NCI-H2196 treated with DMSO at 0.1 percent for 48 hours (cell line): ENCODE measurements around the gene LINS1.

Source experiments
- DNase-seq: peaks from one replicate; lab custom pipeline; 2025; ENCODE audit not compliant: unreplicated experiment; lab: John Stamatoyannopoulos, UW

LINS1 gene

GRCh38 chr15:100560323-100560722, 41.7 kb downstream of the LINS1 start:
- DNase-seq: no peak

- no peak for DNase-seq
Measured at GRCh38 chr15:100559330-100559729, 42.7 kb downstream of the LINS1 start.

DNA sequence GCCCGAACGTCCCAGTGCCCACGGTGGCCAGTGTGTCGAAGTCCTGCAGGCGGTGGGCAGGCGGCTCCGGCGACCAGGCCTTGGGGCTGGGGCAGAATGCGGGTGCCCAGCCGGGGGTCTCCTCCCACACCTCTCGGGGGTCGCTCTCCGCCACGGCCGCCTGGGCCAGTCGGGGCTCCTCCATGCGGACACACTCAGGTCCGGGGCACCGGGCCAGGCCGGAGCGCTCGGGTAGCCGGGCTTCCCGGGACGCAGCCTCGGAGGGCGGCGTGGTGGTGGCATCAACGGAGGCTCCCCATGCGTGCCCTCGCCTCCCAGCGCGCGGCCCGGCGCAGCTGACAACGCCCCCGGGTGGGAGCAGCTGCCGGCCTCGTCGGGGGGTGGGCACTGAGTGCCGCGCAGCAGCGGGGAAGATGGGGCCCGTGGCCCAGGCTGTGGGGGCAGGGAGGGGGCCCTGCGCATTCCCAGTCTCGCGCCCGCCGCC, 43.2 kb downstream of the LINS1 start:
- DNase-seq: no peak

DNA sequence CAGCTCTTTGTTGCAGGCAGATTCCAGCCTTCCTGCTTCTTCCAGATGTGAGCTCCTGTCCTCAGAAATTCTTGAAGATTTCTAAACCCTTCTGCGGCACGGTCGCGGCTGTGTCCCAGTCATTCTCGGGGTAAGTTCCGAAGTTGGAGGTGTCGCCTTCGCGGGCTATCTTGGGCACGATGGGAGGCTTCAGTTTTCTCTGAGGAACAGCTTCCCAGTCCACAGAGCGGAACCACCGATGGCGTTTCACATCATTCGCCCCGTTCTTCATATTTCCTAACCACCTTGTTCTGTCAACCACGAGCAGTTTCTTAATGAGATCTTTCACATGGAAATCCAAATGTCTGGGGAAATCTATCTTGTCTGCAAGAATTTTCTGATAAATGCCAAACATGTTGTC, 48.5 kb downstream of the LINS1 start:
- no peak for DNase-seq

GRCh38 chr15:100547961-100548360, 54.0 kb downstream of the LINS1 start:
- no peak for DNase-seq

DNA sequence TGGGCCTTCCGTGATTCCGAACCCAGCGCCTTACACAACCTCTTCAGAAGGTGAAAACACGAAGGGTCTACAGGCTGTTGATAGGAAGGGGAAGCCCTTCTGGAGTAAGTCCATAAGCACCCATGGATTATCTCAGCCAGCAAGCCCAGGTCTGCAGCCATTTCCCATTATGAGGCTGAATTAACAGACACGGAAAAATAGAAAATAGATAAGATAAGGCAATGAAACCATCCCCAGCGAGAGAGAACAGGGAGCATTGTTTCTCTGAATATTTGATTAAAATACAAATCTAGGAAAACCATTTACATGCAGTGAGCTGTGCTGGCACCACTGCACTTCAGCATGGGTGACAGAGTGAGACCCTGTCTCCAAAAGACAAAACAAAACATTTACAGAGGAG, 57.0 kb downstream of the LINS1 start:
- no peak for DNase-seq

- no peak for DNase-seq
Measured at GRCh38 chr15:100544338-100544841, 57.6 kb downstream of the LINS1 start.

DNA sequence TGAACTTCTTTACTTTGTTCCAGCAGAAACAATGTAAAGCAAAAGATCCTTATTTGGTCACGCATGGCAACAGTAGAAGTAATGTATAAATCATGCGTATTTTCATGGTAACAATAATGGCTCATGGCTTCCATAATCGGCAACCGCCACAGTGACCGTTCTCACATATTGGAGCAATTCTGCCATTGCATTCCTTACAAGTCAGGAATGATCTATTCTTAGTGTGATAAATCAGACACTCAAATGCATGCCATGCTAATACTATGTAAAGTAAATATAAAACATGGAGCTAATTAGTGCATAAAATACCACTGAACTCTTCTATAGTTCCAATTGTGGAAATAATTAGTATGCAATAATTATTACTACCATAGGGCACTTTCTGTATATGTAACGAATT, 59.7 kb downstream of the LINS1 start:
- DNase-seq: no peak

GRCh38 chr15:100537331-100537730, 64.7 kb downstream of the LINS1 start:
- no peak for DNase-seq

DNA sequence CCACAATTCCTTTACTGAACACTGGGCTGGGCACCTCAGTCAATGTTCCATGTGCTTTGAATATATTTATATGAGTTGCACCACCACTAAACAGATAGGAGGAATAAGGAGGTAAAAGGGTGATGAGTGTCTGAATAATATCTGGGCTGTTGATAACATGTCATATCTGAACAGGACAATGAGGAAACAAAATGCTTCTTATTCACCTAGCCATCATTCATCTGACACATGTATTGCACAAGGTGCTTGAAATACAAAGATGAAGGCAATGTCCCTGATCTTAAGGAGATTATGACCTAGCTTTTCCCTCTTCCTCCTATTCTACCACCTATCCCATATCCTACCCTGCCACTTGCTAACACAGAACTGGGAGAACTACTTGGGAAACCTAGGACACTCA, 65.3 kb downstream of the LINS1 start:
- DNase-seq: no peak

GRCh38 chr15:100533886-100534285, 68.1 kb downstream of the LINS1 start:
- no peak for DNase-seq

DNA sequence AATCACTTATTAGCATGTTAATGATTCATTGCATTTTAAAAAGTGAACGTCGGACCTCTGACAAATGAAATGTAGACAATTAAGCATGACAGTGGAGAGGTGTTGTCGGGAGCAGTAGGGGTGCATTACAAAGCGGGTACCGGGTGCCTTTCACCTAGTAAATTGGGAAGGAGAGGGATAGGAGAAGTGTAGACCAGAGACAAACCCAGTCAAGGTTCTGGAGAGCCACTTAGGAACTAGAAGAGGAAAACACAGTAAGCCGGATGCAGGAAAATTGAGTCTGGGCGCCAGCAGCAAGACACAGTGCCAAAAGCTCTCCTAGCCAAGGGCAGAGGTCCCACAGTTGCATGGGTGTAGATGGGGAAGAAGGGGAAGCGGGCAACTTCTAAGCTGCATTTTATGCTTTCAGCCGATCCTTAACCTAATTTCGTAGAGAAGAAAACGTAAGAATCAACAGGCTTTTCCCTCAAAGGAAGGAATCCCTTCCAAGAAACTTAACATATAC, 70.1 kb downstream of the LINS1 start:
- no peak for DNase-seq

- no peak for DNase-seq
Measured at GRCh38 chr15:100531204-100531603, 70.8 kb downstream of the LINS1 start.

DNA sequence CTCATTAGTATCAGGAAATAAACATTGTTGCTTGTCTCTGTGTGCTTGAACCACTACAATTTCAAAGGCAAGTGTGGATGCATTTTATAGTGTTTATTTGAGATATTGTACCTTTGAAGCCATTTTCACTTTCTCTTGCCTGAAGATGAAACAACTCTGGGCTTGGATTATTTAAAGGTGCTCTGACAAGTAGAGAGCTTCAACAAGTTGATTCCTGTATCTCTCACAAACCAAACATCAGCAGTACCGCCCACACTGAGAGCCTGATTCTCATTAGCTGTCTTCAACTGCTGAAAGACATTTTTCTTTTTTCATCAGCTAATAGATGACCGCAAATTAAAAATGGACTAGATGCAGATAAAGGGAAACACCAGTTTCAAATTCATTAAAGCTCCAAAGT, 72.4 kb downstream of the LINS1 start:
- DNase-seq: no peak

GRCh38 chr15:100528833-100529428, 73.1 kb downstream of the LINS1 start, which contains the start of gene CERS3:
CERS3 (minus strand) TSS chr15:100528950; CDS start chr15:100501849, 27,101 bp downstream.
- DNase-seq: no peak

DNA sequence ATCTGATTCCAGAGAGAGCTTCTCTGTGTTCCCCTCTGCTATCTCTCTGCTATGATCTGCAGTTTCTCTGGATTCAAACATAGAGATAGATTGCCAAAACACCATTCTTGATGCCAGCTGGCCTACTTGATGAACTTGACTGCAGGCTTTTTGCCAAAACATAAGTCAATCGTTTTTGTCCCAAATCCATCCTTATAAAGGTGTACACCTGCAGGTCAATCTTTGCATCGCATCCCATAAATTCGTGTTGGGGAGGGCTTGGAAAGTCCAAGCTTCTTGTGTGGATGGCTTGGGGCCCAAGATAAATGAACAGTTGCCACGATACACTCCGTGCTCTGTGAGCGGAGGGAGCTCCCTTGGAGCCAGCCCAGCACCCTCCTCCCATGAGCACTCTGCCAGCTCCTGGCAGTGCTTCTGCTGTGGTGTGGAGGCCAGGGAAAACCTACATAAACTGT, 75.9 kb downstream of the LINS1 start:
- DNase-seq: no peak

- no peak for DNase-seq
Measured at GRCh38 chr15:100525436-100525835, 76.5 kb downstream of the LINS1 start.

DNA sequence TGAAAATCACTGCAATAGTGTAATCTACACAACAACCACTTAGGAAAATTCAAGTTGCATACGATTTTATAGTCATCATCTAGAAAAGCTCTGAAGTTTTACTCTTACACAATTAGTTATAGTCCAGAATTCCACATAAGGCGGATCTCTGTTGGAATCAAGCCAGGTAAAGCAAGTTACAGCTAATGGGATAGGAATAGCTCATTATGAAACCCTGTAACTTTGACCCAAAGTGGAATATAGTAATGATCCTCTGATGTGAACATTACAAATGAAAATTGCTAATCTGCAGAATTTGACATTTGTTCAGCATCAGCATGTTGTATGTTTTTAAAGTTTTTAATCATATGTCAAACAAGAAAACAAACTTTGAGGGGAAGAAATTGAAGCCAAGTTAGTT, 77.7 kb downstream of the LINS1 start:
- DNase-seq: no peak

DNA sequence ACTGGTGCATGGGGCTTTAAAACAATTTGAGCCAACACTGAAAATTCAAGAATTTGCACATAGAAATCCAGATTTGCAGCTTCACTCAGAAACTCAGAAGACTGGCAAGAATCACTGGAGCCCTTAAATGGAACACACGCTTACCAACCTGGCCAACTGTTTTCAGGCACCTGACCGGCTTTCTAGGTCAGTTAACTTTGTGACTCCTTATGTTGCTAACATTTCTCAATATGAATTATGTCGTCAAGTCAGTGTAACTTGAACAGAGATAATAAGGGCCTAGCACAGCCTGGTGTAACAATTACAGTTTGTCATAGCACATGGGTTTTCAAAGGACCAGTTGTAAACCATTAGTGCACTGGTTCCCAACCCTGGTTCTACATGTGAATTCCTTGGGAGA, 80.1 kb downstream of the LINS1 start:
- DNase-seq: no peak

DNA sequence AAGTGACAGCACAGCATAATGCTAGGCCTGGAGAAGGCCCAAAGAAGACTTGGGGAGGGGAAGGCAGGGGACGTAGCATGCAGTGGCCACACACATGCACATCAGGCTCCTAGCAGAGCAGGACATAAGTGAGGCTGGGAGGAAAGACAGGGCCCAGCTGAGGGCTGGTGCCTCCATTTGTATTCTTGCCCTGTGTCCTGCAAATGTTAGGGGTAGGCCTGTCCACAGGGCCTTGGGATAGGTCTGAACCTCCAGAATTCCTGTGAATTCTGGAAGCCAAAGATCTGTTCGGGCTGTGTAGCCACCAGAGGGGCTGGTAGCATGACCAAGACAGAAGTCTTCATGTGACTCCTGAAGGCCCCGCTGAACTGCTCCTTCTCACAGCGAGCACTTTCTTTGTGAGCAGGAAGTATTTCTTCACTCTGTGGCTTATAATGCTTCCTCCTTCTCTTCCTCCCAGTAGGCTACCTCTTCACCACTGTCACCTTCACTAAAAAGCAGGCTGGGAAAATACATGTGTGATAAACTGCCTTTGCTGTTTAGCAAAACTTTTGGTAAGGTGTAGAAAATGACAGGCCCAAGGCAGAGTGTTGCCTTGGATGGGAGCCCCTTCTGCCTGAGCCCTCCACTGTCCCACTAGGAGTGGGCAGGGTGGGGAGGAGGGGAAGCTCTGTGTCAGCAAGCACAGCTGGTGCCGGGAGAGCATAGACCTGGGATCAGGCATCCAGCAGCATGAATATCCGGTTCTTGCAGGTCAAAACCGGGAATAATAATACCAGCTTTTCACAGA, 81.7 kb downstream of the LINS1 start:
- DNase-seq: no peak

GRCh38 chr15:100517846-100518245, 84.1 kb downstream of the LINS1 start:
- no peak for DNase-seq
